ENCODE results near the gene PLEK2.

PLEK2 gene

GRCh38 chr14:67395876-67396189 lies 16.1 kb downstream of the PLEK2 start:
- no peak for FAIRE-seq

- no peak for FAIRE-seq
Observed at GRCh38 chr14:67395086-67395875, 16.7 kb downstream of the PLEK2 start.

GRCh38 chr14:67393689-67394088 lies 18.3 kb downstream of the PLEK2 start:
- FAIRE-seq = no peak

GRCh38 chr14:67392800-67393199 lies 19.2 kb downstream of the PLEK2 start:
- FAIRE-seq = no peak

GRCh38 chr14:67392123-67392522 lies 19.8 kb downstream of the PLEK2 start:
- no peak for FAIRE-seq

GRCh38 chr14:67391268-67391667 lies 20.7 kb downstream of the PLEK2 start:
- FAIRE-seq = no peak

- FAIRE-seq = no peak
Observed at GRCh38 chr14:67389811-67390534, 22.0 kb downstream of the PLEK2 start.

GRCh38 chr14:67389275-67389674 lies 22.7 kb downstream of the PLEK2 start:
- no peak for FAIRE-seq

- FAIRE-seq = no peak
Observed at GRCh38 chr14:67387195-67387594, 24.8 kb downstream of the PLEK2 start.

GRCh38 chr14:67385618-67386017 lies 26.3 kb downstream of the PLEK2 start:
- no peak for FAIRE-seq

- no peak for FAIRE-seq
Observed at GRCh38 chr14:67385120-67385519, 26.8 kb downstream of the PLEK2 start.

GRCh38 chr14:67377916-67378315 lies 34.0 kb downstream of the PLEK2 start:
- FAIRE-seq = no peak

- FAIRE-seq = no peak
Observed at GRCh38 chr14:67373347-67373746, 38.6 kb downstream of the PLEK2 start.

- no peak for FAIRE-seq
Observed at GRCh38 chr14:67372833-67373232, 39.1 kb downstream of the PLEK2 start.

GRCh38 chr14:67371247-67372148 lies 40.5 kb downstream of the PLEK2 start:
- FAIRE-seq = no peak

GRCh38 chr14:67370830-67371229 lies 41.1 kb downstream of the PLEK2 start:
- FAIRE-seq = no peak

- no peak for FAIRE-seq
Observed at GRCh38 chr14:67365476-67365875, 46.5 kb downstream of the PLEK2 start.

- FAIRE-seq = no peak
Observed at GRCh38 chr14:67360470-67361206, 51.3 kb downstream of the PLEK2 start.

GRCh38 chr14:67359775-67360469 lies 52.0 kb downstream of the PLEK2 start, which contains the start of the genes ATP6V1D and EIF2S1:
Gene ATP6V1D (minus strand): TSS chr14:67359804. CDS start chr14:67359698, 106 bp downstream.
Gene EIF2S1 (plus strand): TSS chr14:67360328. CDS start chr14:67364768, 4,440 bp downstream.
- FAIRE-seq = peak; percentile 98

- FAIRE-seq = no peak
Observed at GRCh38 chr14:67358924-67359774, 52.8 kb downstream of the PLEK2 start.

GRCh38 chr14:67357969-67358354 lies 54.0 kb downstream of the PLEK2 start:
- no peak for FAIRE-seq
